ENCODE results near the gene GRK2. TPM values are rescaled to one million over a fixed set of nuclear protein-coding genes. Genes with fewer than 3 reads are reported as not detected.
A peak's percentile ranks its signal among the peaks of the same experiment; 100 is the strongest.

The GRK2 gene
- total RNA-seq, 1 donor from 2014 or later = 52.2 TPM

DNA sequence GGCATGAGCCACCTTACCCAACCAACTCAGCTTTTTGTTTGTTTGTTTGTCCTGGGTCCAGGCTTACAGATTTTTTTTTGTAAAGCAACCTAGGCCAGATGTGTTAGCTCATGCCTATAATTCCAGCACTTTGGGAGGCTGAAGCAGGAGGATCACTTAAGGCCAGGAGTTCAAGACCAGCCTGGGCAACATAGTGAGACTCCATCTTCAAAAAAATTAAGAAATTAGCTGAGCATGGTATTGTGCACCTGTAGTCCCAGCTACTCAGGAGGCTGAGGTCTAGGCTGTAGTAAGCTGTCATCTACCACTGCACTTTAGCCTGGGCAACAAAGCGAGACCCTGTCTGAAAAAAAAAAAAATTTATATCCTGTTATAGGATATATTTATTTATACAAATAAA lies 28.7 kb upstream of the GRK2 start:
- DNase-seq = no peak
- peaks cover 21% of the 10 kb centered on the region for H3K4me1 Mint-ChIP-seq (ENCODE audit: low read depth, unreplicated experiment)
- H3K27ac Mint-ChIP-seq (ENCODE audit: unreplicated experiment) = no peak overlapping the region
- no peaks in the 10 kb centered on the region for H3K36me3 Mint-ChIP-seq (ENCODE audit: unreplicated experiment)
- H3K9me3 Mint-ChIP-seq (ENCODE audit: unreplicated experiment) = peaks cover 12% of the 10 kb centered on the region
- H3K4me3 Mint-ChIP-seq (ENCODE audit: unreplicated experiment) = no peak overlapping the region
- peaks cover 2% of the 10 kb centered on the region for H3K27me3 Mint-ChIP-seq (ENCODE audit: unreplicated experiment)
- TF ChIP-seq, protein P1, sequence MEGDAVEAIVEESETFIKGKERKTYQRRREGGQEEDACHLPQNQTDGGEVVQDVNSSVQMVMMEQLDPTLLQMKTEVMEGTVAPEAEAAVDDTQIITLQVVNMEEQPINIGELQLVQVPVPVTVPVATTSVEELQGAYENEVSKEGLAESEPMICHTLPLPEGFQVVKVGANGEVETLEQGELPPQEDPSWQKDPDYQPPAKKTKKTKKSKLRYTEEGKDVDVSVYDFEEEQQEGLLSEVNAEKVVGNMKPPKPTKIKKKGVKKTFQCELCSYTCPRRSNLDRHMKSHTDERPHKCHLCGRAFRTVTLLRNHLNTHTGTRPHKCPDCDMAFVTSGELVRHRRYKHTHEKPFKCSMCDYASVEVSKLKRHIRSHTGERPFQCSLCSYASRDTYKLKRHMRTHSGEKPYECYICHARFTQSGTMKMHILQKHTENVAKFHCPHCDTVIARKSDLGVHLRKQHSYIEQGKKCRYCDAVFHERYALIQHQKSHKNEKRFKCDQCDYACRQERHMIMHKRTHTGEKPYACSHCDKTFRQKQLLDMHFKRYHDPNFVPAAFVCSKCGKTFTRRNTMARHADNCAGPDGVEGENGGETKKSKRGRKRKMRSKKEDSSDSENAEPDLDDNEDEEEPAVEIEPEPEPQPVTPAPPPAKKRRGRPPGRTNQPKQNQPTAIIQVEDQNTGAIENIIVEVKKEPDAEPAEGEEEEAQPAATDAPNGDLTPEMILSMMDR (IDR thresholded peaks at IDR 0.05; ENCODE audit: partially characterized antibody, unreplicated experiment) = no peak

DNA sequence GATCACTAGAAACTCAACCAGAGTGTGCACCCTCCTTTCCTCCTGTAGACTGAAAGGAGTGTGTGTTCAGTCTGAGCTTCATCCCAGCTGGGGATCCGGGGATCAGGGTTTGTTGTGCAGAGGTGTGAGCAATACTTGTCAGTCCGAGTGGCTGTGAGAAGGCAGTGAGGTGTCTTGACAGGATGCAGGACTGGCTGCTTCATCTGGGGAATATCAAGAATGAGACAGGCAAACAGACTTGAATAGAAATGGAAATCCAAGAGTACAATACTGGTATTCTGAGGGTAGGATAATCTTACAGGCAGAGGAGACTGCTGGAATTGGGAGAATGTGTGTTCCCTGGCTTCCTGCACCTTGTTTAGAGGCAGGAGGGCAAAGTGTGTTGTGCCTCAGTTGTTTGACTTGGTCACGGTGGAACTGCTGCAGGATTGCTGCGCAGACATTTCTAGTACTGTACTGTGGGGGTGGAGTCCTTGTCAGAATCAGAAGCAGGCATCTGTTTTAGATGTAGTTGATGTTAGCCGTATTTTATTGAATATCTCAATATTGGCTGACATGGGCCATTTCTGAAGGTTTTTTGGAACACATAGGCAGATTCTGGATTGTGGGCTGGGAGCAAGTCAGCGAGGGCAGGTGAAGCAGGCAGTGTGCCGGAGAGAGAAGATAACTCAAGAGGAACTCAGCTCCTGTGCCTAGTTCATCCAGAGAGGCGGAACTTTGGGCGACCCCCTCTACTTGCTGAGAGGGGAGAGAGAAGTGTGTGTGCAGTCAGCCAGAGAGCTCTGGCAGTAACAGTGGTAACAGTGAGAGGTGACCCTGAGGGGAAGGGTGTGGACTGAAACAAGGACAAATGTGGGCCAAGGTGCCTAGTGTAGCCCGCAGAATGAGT lies 27.1 kb upstream of the GRK2 start:
- TF ChIP-seq, protein P1 (IDR thresholded peaks at IDR 0.05; ENCODE audit: partially characterized antibody, unreplicated experiment) = no peak
- peak overlapping the region; percentile 72 for H3K27ac Mint-ChIP-seq (ENCODE audit: unreplicated experiment)
- peak overlapping the region; percentile 94 for H3K4me3 Mint-ChIP-seq (ENCODE audit: unreplicated experiment)
- no peak for DNase-seq
- H3K36me3 Mint-ChIP-seq (ENCODE audit: unreplicated experiment) = no peaks in the 10 kb centered on the region
- H3K9me3 Mint-ChIP-seq (ENCODE audit: unreplicated experiment) = peaks cover 12% of the 10 kb centered on the region
- H3K4me1 Mint-ChIP-seq (ENCODE audit: low read depth, unreplicated experiment) = peaks cover 23% of the 10 kb centered on the region
- peaks cover 2% of the 10 kb centered on the region for H3K27me3 Mint-ChIP-seq (ENCODE audit: unreplicated experiment)

DNA sequence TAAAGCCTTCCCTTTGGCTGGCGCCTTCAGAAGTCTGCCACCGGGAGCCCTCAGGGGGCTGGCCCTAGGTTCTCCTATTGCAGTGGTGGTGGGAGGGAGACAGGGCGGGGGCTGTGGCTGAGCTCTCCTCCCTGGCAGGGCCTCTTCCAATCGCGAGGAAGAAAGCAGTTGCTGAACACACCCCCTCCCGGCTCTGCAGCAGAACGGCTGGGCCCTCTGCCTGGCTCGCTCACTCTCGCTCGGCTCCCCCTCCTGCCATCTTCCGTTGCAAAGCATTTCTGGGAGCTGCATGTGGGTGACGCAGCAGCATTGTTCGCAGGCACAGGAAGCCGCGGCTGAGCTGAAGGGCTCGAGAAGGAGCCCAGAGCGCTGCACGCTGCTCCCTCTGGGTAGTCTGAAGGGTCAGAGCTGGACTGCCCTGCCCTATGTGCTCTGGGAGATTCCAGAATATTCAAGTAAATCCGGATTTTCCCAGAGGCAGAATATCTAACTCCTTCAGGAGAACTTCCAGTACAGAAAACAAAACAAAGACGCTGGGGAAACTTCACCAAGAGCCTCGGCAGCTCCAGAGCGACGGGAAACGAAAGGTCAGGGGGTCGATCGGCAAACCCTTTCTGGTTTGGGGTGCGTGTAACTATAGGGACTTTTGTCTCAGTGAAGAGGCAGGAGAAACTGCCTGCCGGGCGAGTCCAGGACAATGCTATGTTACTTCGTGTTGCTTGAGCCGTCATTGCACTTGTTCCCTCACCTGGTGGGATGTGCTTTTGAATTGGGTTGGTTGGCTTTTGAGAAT lies 26.3 kb upstream of the GRK2 start:
- Mint-ChIP-seq H3K27ac (ENCODE audit: unreplicated experiment) (peak overlapping the region; percentile 99), H3K27me3 (ENCODE audit: unreplicated experiment) (peaks cover 2% of the 10 kb centered on the region), H3K9me3 (ENCODE audit: unreplicated experiment) (peaks cover 11% of the 10 kb centered on the region), H3K4me1 (ENCODE audit: low read depth, unreplicated experiment) (peaks cover 23% of the 10 kb centered on the region), H3K36me3 (ENCODE audit: unreplicated experiment) (no peaks in the 10 kb centered on the region), H3K4me3 (ENCODE audit: unreplicated experiment) (peak overlapping the region; percentile 94)
- peak; percentile 95 for DNase-seq
- TF ChIP-seq, protein P1 (IDR thresholded peaks at IDR 0.05; ENCODE audit: partially characterized antibody, unreplicated experiment) = no peak

DNA sequence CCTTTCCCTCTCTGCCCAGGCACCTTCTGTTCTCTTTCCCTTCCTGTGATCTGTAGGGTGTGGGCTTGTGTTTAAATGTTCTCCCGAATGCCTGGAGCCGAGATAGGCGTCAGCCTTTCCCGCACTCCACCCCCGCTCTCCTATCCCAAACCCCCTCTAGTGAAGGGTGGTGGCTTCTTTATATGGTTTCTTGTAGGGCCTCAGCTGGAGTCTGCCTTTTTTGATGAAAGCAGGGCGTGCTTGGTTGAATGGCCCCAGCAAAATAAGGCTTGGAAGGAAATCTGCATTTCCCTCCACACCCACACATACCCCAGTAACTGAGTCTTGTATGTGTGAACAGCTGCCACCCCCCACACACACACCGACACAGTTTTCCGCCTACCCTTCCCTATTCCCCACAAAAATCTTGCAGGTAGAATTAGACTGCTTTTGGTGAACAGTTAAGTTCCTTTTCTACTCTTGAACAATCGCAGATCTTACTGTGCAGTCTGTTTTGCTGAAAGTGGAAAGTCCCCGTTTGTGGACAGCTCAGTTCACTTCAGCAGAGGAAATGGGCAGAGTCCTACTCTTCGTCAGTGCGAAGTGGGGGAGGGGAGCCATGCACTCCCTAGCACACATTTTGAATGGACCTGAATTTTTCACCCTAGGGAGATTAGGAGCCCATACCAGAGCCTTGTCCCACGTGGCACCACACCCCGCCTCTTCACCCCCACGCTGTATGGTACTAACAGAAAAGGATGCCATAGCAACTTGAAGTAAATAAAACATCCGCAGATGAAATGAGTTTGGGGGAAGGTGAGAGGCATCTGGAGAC lies 25.5 kb upstream of the GRK2 start:
- peak overlapping the region; percentile 99 for H3K27ac Mint-ChIP-seq (ENCODE audit: unreplicated experiment)
- peak; percentile 69 for DNase-seq
- H3K27me3 Mint-ChIP-seq (ENCODE audit: unreplicated experiment) = peaks cover 4% of the 10 kb centered on the region
- peaks cover 23% of the 10 kb centered on the region for H3K4me1 Mint-ChIP-seq (ENCODE audit: low read depth, unreplicated experiment)
- H3K9me3 Mint-ChIP-seq (ENCODE audit: unreplicated experiment) = peaks cover 10% of the 10 kb centered on the region
- H3K4me3 Mint-ChIP-seq (ENCODE audit: unreplicated experiment) = peak overlapping the region; percentile 94
- TF ChIP-seq, protein P1 (IDR thresholded peaks at IDR 0.05; ENCODE audit: partially characterized antibody, unreplicated experiment) = no peak
- no peaks in the 10 kb centered on the region for H3K36me3 Mint-ChIP-seq (ENCODE audit: unreplicated experiment)
